Mesenchymal stem cell (in vitro differentiated cells and primary cell): Measurements from ENCODE around the gene TFPT.

Experiments used
- DNase-seq: peaks from one replicate; pipeline ENCODE4 v3.0.0-alpha.2; 2013
- H2AFZ ChIP-seq: one replicate; pipeline ENCODE4 v1.6.1; 2013; ENCODE audit warnings: low read depth, mild to moderate bottlenecking, control low read depth, inconsistent platforms, low read length, moderate library complexity
- H2AK5ac ChIP-seq: 2 replicates; pipeline ENCODE4 v1.6.1; 2013; ENCODE audit warnings: low read length, moderate library complexity, mild to moderate bottlenecking, inconsistent platforms; ENCODE audit not compliant: severe bottlenecking
- H2BK120ac ChIP-seq: one replicate; pipeline ENCODE4 v1.6.1; 2013; ENCODE audit warnings: low read depth, mild to moderate bottlenecking, inconsistent platforms, low read length, moderate library complexity
- H2BK12ac ChIP-seq, 2 experiments: one replicate each; pipeline ENCODE4 v1.6.1; 2013; ENCODE audit warnings: inconsistent platforms in 2 of 2, low read length in 2 of 2, mild to moderate bottlenecking in 2 of 2, moderate library complexity in 2 of 2, control low read depth in 1 of 2
- H2BK15ac ChIP-seq: one replicate; pipeline ENCODE4 v1.6.1; 2013; ENCODE audit warnings: mild to moderate bottlenecking, low read depth, inconsistent platforms; ENCODE audit not compliant: poor library complexity, severe bottlenecking
- H2BK5ac ChIP-seq: 2 replicates; pipeline ENCODE4 v1.6.1; 2013; ENCODE audit warnings: low read depth, mild to moderate bottlenecking, low read length, control low read depth, inconsistent platforms; ENCODE audit not compliant: poor library complexity, severe bottlenecking
- H3K14ac ChIP-seq, 2 experiments: one replicate each; pipeline ENCODE4 v1.6.1; 2013; ENCODE audit warnings: inconsistent platforms in 2 of 2, low read length in 2 of 2, control low read depth in 1 of 2, mild to moderate bottlenecking in 1 of 2, moderate library complexity in 1 of 2
- H3K18ac ChIP-seq, 2 experiments: one replicate each; pipeline ENCODE4 v1.6.1; 2013; ENCODE audit warnings: inconsistent platforms in 2 of 2, low read length in 2 of 2, control low read depth in 1 of 2, low read depth in 1 of 2, mild to moderate bottlenecking in 1 of 2
- H3K23ac ChIP-seq, 2 experiments: one replicate each; pipeline ENCODE4 v1.6.1; 2013; ENCODE audit warnings: inconsistent platforms in 2 of 2, low read length in 2 of 2, mild to moderate bottlenecking in 2 of 2, moderate library complexity in 2 of 2, control low read depth in 1 of 2
- H3K27ac ChIP-seq: 2 replicates; pipeline ENCODE4 v1.5.1; 2013; ENCODE audit warnings: mild to moderate bottlenecking, moderate library complexity, low read length, control low read depth, inconsistent platforms; ENCODE audit not compliant: poor library complexity, severe bottlenecking
- H3K27me3 ChIP-seq, 2 experiments: 2 replicates each; pipeline versions ENCODE4 v1.6.1 to v1.7.0; 2013; ENCODE audit warnings: low read length in 2 of 2, mild to moderate bottlenecking in 2 of 2, moderate library complexity in 2 of 2, control low read depth in 1 of 2, inconsistent platforms in 1 of 2; ENCODE audit not compliant: control insufficient read depth in 1 of 2, insufficient read depth in 1 of 2
- H3K36me3 ChIP-seq, 2 experiments: 2 replicates each; pipeline versions ENCODE4 v1.6.1 to v1.7.0; 2013; ENCODE audit warnings: low read length in 2 of 2, control low read depth in 1 of 2, inconsistent platforms in 1 of 2, low read depth in 1 of 2, mild to moderate bottlenecking in 1 of 2; ENCODE audit not compliant: insufficient read depth in 2 of 2, control insufficient read depth in 1 of 2
- H3K4ac ChIP-seq, 2 experiments: one replicate each; pipeline ENCODE4 v1.6.1; 2013; ENCODE audit warnings: inconsistent platforms in 2 of 2, low read length in 2 of 2, mild to moderate bottlenecking in 2 of 2, moderate library complexity in 2 of 2, control low read depth in 1 of 2, low read depth in 1 of 2
- H3K4me1 ChIP-seq: 2 replicates; pipeline ENCODE4 v1.6.1; 2013; ENCODE audit warnings: low read depth, low read length, control low read depth; ENCODE audit not compliant: control insufficient read depth, insufficient read depth
- H3K4me2 ChIP-seq: 2 replicates; pipeline ENCODE4 v1.6.1; 2013; ENCODE audit warnings: low read length, mild to moderate bottlenecking, inconsistent platforms; ENCODE audit not compliant: poor library complexity, severe bottlenecking
- H3K4me3 ChIP-seq, 2 experiments: 2 replicates each; pipeline versions ENCODE4 v1.5.1 to v1.7.0; 2013; ENCODE audit warnings: low read length in 2 of 2, mild to moderate bottlenecking in 2 of 2, control low read depth in 1 of 2, low read depth in 1 of 2; ENCODE audit not compliant: insufficient read depth in 1 of 2
- H3K79me1 ChIP-seq: replicated peaks from 2 replicates; pipeline ENCODE4 v1.6.1; 2013; ENCODE audit warnings: mild to moderate bottlenecking, control low read depth, low read length, inconsistent platforms; ENCODE audit not compliant: poor library complexity, severe bottlenecking
- H3K9ac ChIP-seq: 2 replicates; pipeline ENCODE4 v1.7.0; 2013; ENCODE audit warnings: mild to moderate bottlenecking, low read length, moderate library complexity
- H3K9me3 ChIP-seq: 2 replicates; pipeline ENCODE4 v1.7.0; 2013; ENCODE audit warnings: mild to moderate bottlenecking, low read length; ENCODE audit not compliant: control insufficient read depth
- H4K8ac ChIP-seq: one replicate; pipeline ENCODE4 v1.6.1; 2013; ENCODE audit warnings: inconsistent platforms, mild to moderate bottlenecking, low read length, moderate library complexity
- H4K91ac ChIP-seq: one replicate; pipeline ENCODE4 v1.6.1; 2013; ENCODE audit warnings: mild to moderate bottlenecking, low read length, inconsistent platforms
- WGBS: methylation state at CpG from one replicate; pipeline ENCODE4 v1.1.7; 2013; ENCODE audit warnings: mixed read lengths; 5-methylcytosine and 5-hydroxymethylcytosine counted together

TFPT gene

DNA sequence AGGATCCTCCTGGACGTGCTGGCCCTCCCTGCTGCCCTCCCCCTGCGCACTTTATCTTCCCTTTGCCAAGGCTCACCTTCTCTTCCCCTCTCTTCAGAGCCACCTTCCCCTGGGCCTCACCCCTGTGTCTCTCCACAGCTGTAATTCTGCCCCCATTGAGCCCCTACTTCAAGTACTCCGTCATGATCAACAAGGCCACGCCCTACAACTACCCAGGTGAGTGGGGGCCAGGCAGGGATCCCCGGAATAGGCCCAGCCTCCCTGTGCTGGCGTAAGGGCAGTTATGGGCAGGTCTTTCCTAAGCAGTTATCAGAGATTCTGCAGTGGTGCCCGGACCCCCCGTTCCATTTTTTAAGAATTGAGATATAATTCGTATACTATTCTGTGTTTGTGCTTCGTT, 9.7 kb downstream of the TFPT start:
- H3K14ac ChIP-seq = no peak overlapping the region
- H4K8ac ChIP-seq = no peak overlapping the region
- H3K4me2 ChIP-seq = no peak overlapping the region
- H2AK5ac ChIP-seq = no peak overlapping the region
- H3K18ac ChIP-seq = no peak overlapping the region
- H3K36me3 ChIP-seq = peaks cover 54 to 56% of the 10 kb centered on the region in 2 experiments
- H3K9ac ChIP-seq = no peak overlapping the region
- H3K79me1 ChIP-seq = peaks cover 34% of the 10 kb centered on the region
- no peak overlapping the region for H3K27ac ChIP-seq
- 95% methylated on average over 10 of the region's 10 CpGs for WGBS
- no peaks in the 10 kb centered on the region for H3K9me3 ChIP-seq
- no peak overlapping the region for H3K23ac ChIP-seq
- H4K91ac ChIP-seq = no peak overlapping the region
- no peak overlapping the region for H2AFZ ChIP-seq
- no peak overlapping the region for H2BK15ac ChIP-seq
- H3K4me1 ChIP-seq = peaks cover 7% of the 10 kb centered on the region
- H3K27me3 ChIP-seq = no peaks in the 10 kb centered on the region
- no peak overlapping the region for H2BK12ac ChIP-seq
- H2BK120ac ChIP-seq = no peak overlapping the region
- no peak overlapping the region for H2BK5ac ChIP-seq
- no peak for DNase-seq
- no peak overlapping the region for H3K4ac ChIP-seq
- no peak overlapping the region for H3K4me3 ChIP-seq

GRCh38 chr19:54104998-54105715, 10.3 kb downstream of the TFPT start:
- H2BK12ac ChIP-seq = no peak overlapping the region
- peaks cover 47 to 50% of the 10 kb centered on the region in 2 experiments for H3K36me3 ChIP-seq
- no peak overlapping the region for H3K27ac ChIP-seq
- peaks cover 34% of the 10 kb centered on the region for H3K79me1 ChIP-seq
- 95% methylated on average over 9 of the region's 11 CpGs for WGBS
- no peak overlapping the region for H2BK15ac ChIP-seq
- H2AK5ac ChIP-seq = no peak overlapping the region
- H3K9me3 ChIP-seq = no peaks in the 10 kb centered on the region
- peaks cover 7% of the 10 kb centered on the region for H3K4me1 ChIP-seq
- H3K14ac ChIP-seq = no peak overlapping the region
- no peak overlapping the region for H3K4ac ChIP-seq
- H3K4me3 ChIP-seq = no peak overlapping the region
- H3K9ac ChIP-seq = no peak overlapping the region
- H3K23ac ChIP-seq = no peak overlapping the region
- H2BK5ac ChIP-seq = no peak overlapping the region
- H4K91ac ChIP-seq = no peak overlapping the region
- no peak overlapping the region for H4K8ac ChIP-seq
- no peak overlapping the region for H2AFZ ChIP-seq
- no peaks in the 10 kb centered on the region for H3K27me3 ChIP-seq
- no peak overlapping the region for H3K18ac ChIP-seq
- DNase-seq = no peak
- H2BK120ac ChIP-seq = no peak overlapping the region
- no peak overlapping the region for H3K4me2 ChIP-seq

DNA sequence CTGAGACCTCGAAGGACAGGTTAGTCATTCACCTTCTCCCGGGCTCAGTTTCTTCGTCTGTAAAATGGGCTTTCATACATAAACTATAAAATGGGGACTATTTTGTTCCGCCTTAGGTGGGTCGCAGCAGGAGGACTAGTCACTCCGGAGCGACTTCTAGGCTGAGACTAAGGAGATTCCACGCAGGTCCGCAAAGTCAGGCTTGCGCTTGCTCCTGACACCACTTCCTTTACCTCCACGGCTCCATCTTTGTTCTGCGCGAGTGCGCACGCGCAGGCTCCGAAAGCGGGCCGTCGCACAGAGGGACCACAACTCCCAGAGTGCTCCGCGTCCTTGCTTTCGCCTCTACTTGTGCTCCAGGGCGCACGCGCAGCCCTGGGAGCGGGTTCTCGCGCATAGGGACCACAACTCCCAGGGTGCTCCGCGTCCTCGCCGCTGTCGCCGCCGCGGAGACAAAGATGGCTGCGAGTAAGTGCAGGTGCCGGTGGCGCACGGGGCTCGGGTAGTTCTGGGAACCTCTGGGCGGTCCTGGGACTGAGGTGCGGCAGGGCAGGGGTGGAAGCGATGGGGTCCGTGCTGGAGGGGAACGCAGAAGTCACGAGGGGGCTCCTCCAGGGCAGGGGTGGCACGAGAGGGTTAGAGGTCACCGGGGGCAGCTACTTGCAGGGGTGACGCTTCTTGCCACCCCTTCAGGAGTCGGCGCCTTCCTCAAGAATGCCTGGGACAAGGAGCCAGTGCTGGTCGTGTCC, 12.9 kb downstream of the TFPT start, which contains the start of gene NDUFA3:
TSS of gene NDUFA3 (plus strand) at position 435 of the 749 bp plus-strand sequence. CDS start at position 459, 24 bp downstream.
- Histone ChIP-seq H3K27ac (no peak within 1 kb of the TSS), H2AFZ (peak within 1 kb of the TSS; percentile 55), H4K8ac (peak within 1 kb of the TSS; percentile 49), H2BK5ac (no peak within 1 kb of the TSS), H4K91ac (peak within 1 kb of the TSS; percentile 6), H3K4ac (peak within 1 kb of the TSS; percentile 80 to 94), H3K4me3 (peak within 1 kb of the TSS; percentile 84 to 97), H3K36me3 (peaks cover 23 to 24% of the 10 kb centered on the region in 2 experiments), H3K79me1 (peaks cover 17% of the 10 kb centered on the region), H3K27me3 (no peaks in the 10 kb centered on the region), H3K9ac (peak within 1 kb of the TSS; percentile 90), H2AK5ac (no peak within 1 kb of the TSS), H2BK12ac (peak within 1 kb of the TSS in 1 of 2 experiments; percentile 33), H3K14ac (peak within 1 kb of the TSS in 1 of 2 experiments; percentile 95), H3K18ac (peak within 1 kb of the TSS; percentile 16 to 90), H3K9me3 (no peaks in the 10 kb centered on the region), H2BK15ac (peak within 1 kb of the TSS; percentile 23), H3K4me1 (peaks cover 6% of the 10 kb centered on the region), H3K4me2 (peak within 1 kb of the TSS; percentile 83), H2BK120ac (no peak within 1 kb of the TSS), H3K23ac (peak within 1 kb of the TSS in 1 of 2 experiments; percentile 85)
- peak; percentile 98 for DNase-seq
- WGBS = 6% methylated on average over 49 of the region's 54 CpGs

DNA sequence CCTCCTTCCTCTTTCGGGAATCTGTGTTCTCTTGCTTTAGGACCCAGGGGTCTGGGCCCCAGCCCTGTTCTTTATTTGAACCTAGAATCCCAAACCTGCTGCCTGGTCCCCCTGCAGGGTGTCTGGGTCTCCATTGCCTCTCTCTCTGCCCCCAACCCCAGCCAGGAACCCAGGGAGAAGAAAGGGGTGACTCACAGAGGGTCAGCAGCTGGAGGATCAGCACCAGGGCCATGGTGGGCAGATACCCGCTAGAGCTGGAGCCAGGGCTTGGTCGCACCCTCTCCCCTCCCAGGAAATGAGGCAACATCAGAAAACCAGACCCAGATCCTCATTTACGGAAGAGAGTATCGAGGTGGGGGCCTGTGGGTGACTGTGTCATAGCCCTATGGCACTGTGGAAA, 14.9 kb downstream of the TFPT start, which contains the start of gene OSCAR:
TSS of gene OSCAR (minus strand) at position 243 of the 400 bp plus-strand sequence. CDS start at position 232, 11 bp downstream.
- DNase-seq = peak; percentile 4
- Histone ChIP-seq H3K27ac (no peak within 1 kb of the TSS), H4K8ac (no peak within 1 kb of the TSS), H3K4me1 (peaks cover 10% of the 10 kb centered on the region), H2BK12ac (no peak within 1 kb of the TSS), H3K79me1 (peaks cover 8% of the 10 kb centered on the region), H4K91ac (no peak within 1 kb of the TSS), H2AFZ (no peak within 1 kb of the TSS), H2BK15ac (no peak within 1 kb of the TSS), H3K9ac (no peak within 1 kb of the TSS), H2BK120ac (no peak within 1 kb of the TSS), H3K23ac (no peak within 1 kb of the TSS), H3K4ac (no peak within 1 kb of the TSS), H2AK5ac (no peak within 1 kb of the TSS), H3K14ac (no peak within 1 kb of the TSS), H3K4me2 (no peak within 1 kb of the TSS), H3K36me3 (peaks cover 2 to 4% of the 10 kb centered on the region in 2 experiments), H3K18ac (no peak within 1 kb of the TSS), H3K9me3 (no peaks in the 10 kb centered on the region), H3K4me3 (no peak within 1 kb of the TSS), H2BK5ac (no peak within 1 kb of the TSS), H3K27me3 (peaks cover 0 to 3% of the 10 kb centered on the region in 2 experiments)
- WGBS = 81% methylated on average over 3 of the region's 5 CpGs
